Naive B cell (primary cell): Measurements from ENCODE around the gene AGL. TPM values are rescaled to one million over a fixed set of nuclear protein-coding genes. Genes with fewer than 3 reads are reported as not detected.

Experiments
- ATAC-seq, 2 donors: fragments of 150-1000 bp; cut with Tn5 transposase; 2 replicates each; pipeline ENCODE4 v1.10.0; 2021; ENCODE audit warnings: low read depth in 2 of 2, mild to moderate bottlenecking in 2 of 2, moderate library complexity in 2 of 2
- DNase-seq: peaks from one replicate; pipeline ENCODE4 v3.0.0; 2022
- H3K27ac Mint-ChIP-seq, 6 donors: one replicate each; pipeline ENCODE4 v1.8.0; 2020 to 2022; ENCODE audit warnings: mild to moderate bottlenecking in 6 of 6, mixed read lengths in 6 of 6, moderate library complexity in 5 of 6, inconsistent platforms in 2 of 6
- H3K27me3 Mint-ChIP-seq, 3 donors: one replicate each; pipeline ENCODE4 v1.8.0; 2021 to 2022; ENCODE audit warnings: mixed read lengths in 3 of 3, mild to moderate bottlenecking in 1 of 3
- H3K36me3 Mint-ChIP-seq, 2 donors: one replicate each; pipeline ENCODE4 v1.8.0; 2020 to 2022; ENCODE audit warnings: mixed read lengths in 2 of 2, inconsistent platforms in 1 of 2, mild to moderate bottlenecking in 1 of 2
- H3K4me1 Mint-ChIP-seq, 3 donors: one replicate each; pipeline ENCODE4 v1.8.0; 2020 to 2022; ENCODE audit warnings: mixed read lengths in 3 of 3, inconsistent platforms in 1 of 3, mild to moderate bottlenecking in 1 of 3, moderate library complexity in 1 of 3
- H3K4me3 Mint-ChIP-seq, 8 donors: one replicate each; pipeline ENCODE4 v1.8.0; 2020 to 2022; ENCODE audit warnings: mild to moderate bottlenecking in 8 of 8, mixed read lengths in 8 of 8, moderate library complexity in 8 of 8, inconsistent platforms in 2 of 8
- H3K9me3 Mint-ChIP-seq, 7 donors: one replicate each; pipeline ENCODE4 v1.8.0; 2020 to 2022; ENCODE audit warnings: mixed read lengths in 7 of 7, mild to moderate bottlenecking in 5 of 7, inconsistent platforms in 2 of 7, moderate library complexity in 1 of 7
- polyA plus RNA-seq, 6 donors: library from polyadenylated mRNA; unstranded; fragments of 300-500 nt; fragmentation: Illumina TruSeq; gene quantifications; one replicate each; pipeline ENCODE4 v1.2.3, GENCODE V29; 2021; ENCODE audit warnings: low read depth in 6 of 6

The AGL gene
- polyA plus RNA-seq = 10 to 100 TPM in 3 of 6 donors, 1 to 10 TPM in 3; 6.9 to 12.7 (median 9.7) TPM

GRCh38 chr1:99849744-99850458, at the start of gene AGL:
AGL (plus strand) TSS chr1:99850361; CDS start chr1:99851043, 682 bp downstream.
- H3K4me3 Mint-ChIP-seq = peak within 1 kb of the TSS; percentile 92 to 99 (median 97)
- peaks cover 27 to 34% (median 27%) of the 10 kb centered on the region in 3 donors for H3K4me1 Mint-ChIP-seq
- DNase-seq = peak; percentile 86
- peak within 1 kb of the TSS; percentile 65 to 95 (median 93) for H3K27ac Mint-ChIP-seq
- peak; percentile 96 for ATAC-seq
- H3K9me3 Mint-ChIP-seq = no peaks in the 10 kb centered on the region
- no peaks in the 10 kb centered on the region for H3K27me3 Mint-ChIP-seq
- peaks cover 0 to 9% of the 10 kb centered on the region in 2 donors for H3K36me3 Mint-ChIP-seq

GRCh38 chr1:99801584-99801983, 48.6 kb upstream of the AGL start:
- H3K27ac Mint-ChIP-seq = no peak overlapping the region
- no peaks in the 10 kb centered on the region for H3K36me3 Mint-ChIP-seq
- H3K4me3 Mint-ChIP-seq = no peak overlapping the region
- no peaks in the 10 kb centered on the region for H3K9me3 Mint-ChIP-seq
- H3K27me3 Mint-ChIP-seq = peaks cover 8 to 16% (median 14%) of the 10 kb centered on the region in 3 donors
- DNase-seq (no peak), ATAC-seq (no peak)
- no peaks in the 10 kb centered on the region for H3K4me1 Mint-ChIP-seq

GRCh38 chr1:99806882-99807281, 43.3 kb upstream of the AGL start:
- Mint-ChIP-seq H3K4me1 (peaks cover 0 to 3% (median 0%) of the 10 kb centered on the region in 3 donors), H3K27me3 (peaks cover 0 to 16% (median 5%) of the 10 kb centered on the region in 3 donors), H3K9me3 (no peaks in the 10 kb centered on the region), H3K27ac (no peak overlapping the region), H3K4me3 (no peak overlapping the region), H3K36me3 (no peaks in the 10 kb centered on the region)
- no peak for ATAC-seq
- no peak for DNase-seq

- ATAC-seq (peak; percentile 63 to 76), DNase-seq (peak; percentile 47)
- Mint-ChIP-seq H3K4me3 (no peak overlapping the region), H3K36me3 (no peaks in the 10 kb centered on the region), H3K9me3 (no peaks in the 10 kb centered on the region), H3K27ac (no peak overlapping the region), H3K27me3 (peaks cover 8 to 16% (median 14%) of the 10 kb centered on the region in 3 donors), H3K4me1 (peaks cover 0 to 3% (median 0%) of the 10 kb centered on the region in 3 donors)
Measured at GRCh38 chr1:99808391-99809115, 41.6 kb upstream of the AGL start.

GRCh38 chr1:99811075-99811474, 39.1 kb upstream of the AGL start:
- ATAC-seq (no peak), DNase-seq (no peak)
- no peak overlapping the region for H3K27ac Mint-ChIP-seq
- H3K4me3 Mint-ChIP-seq = no peak overlapping the region
- H3K27me3 Mint-ChIP-seq = peaks cover 8 to 27% (median 25%) of the 10 kb centered on the region in 3 donors
- no peaks in the 10 kb centered on the region for H3K36me3 Mint-ChIP-seq
- H3K9me3 Mint-ChIP-seq = no peaks in the 10 kb centered on the region
- H3K4me1 Mint-ChIP-seq = peaks cover 0 to 3% (median 0%) of the 10 kb centered on the region in 3 donors

GRCh38 chr1:99811747-99812146, 38.4 kb upstream of the AGL start:
- ATAC-seq = no peak
- Mint-ChIP-seq H3K36me3 (no peaks in the 10 kb centered on the region), H3K4me3 (no peak overlapping the region), H3K27me3 (peaks cover 12 to 30% (median 25%) of the 10 kb centered on the region in 3 donors), H3K27ac (no peak overlapping the region), H3K9me3 (no peaks in the 10 kb centered on the region), H3K4me1 (peaks cover 0 to 3% (median 0%) of the 10 kb centered on the region in 3 donors)
- DNase-seq = no peak

GRCh38 chr1:99814373-99814900, 35.7 kb upstream of the AGL start:
- Mint-ChIP-seq H3K27me3 (peaks cover 12 to 25% (median 20%) of the 10 kb centered on the region in 3 donors), H3K4me3 (no peak overlapping the region), H3K4me1 (no peaks in the 10 kb centered on the region), H3K27ac (peak overlapping the region in 1 of 6 donors; percentile 2), H3K9me3 (no peaks in the 10 kb centered on the region), H3K36me3 (no peaks in the 10 kb centered on the region)
- no peak for DNase-seq
- ATAC-seq = no peak

- ATAC-seq (no peak), DNase-seq (no peak)
- Mint-ChIP-seq H3K9me3 (no peaks in the 10 kb centered on the region), H3K27ac (no peak overlapping the region), H3K4me1 (peaks cover 0 to 7% (median 4%) of the 10 kb centered on the region in 3 donors), H3K36me3 (no peaks in the 10 kb centered on the region), H3K27me3 (peaks cover 12 to 25% (median 20%) of the 10 kb centered on the region in 3 donors), H3K4me3 (peak overlapping the region in 1 of 8 donors; percentile 16)
Measured at GRCh38 chr1:99816656-99817055, 33.5 kb upstream of the AGL start.

- no peak for ATAC-seq
- Mint-ChIP-seq H3K4me1 (peaks cover 5 to 14% (median 9%) of the 10 kb centered on the region in 3 donors), H3K4me3 (no peak overlapping the region), H3K27me3 (peaks cover 6 to 14% (median 12%) of the 10 kb centered on the region in 3 donors), H3K27ac (no peak overlapping the region), H3K36me3 (no peaks in the 10 kb centered on the region), H3K9me3 (peaks cover 0 to 2% (median 0%) of the 10 kb centered on the region in 7 donors)
- no peak for DNase-seq
Measured at GRCh38 chr1:99818063-99818699, 32.0 kb upstream of the AGL start.

- H3K9me3 Mint-ChIP-seq = peaks cover 0 to 5% (median 2%) of the 10 kb centered on the region in 7 donors
- H3K4me3 Mint-ChIP-seq = no peak overlapping the region
- H3K27ac Mint-ChIP-seq = peak overlapping the region in 2 of 6 donors; percentile 58 to 76
- ATAC-seq (peak in 1 of 2 donors; percentile 36), DNase-seq (no peak)
- peaks cover 5 to 14% (median 9%) of the 10 kb centered on the region in 3 donors for H3K4me1 Mint-ChIP-seq
- no peaks in the 10 kb centered on the region for H3K36me3 Mint-ChIP-seq
- H3K27me3 Mint-ChIP-seq = peaks cover 0 to 10% (median 4%) of the 10 kb centered on the region in 3 donors
Measured at GRCh38 chr1:99820546-99820945, 29.6 kb upstream of the AGL start.

- H3K36me3 Mint-ChIP-seq = no peaks in the 10 kb centered on the region
- peaks cover 0 to 5% (median 2%) of the 10 kb centered on the region in 7 donors for H3K9me3 Mint-ChIP-seq
- H3K4me1 Mint-ChIP-seq = peaks cover 5 to 14% (median 9%) of the 10 kb centered on the region in 3 donors
- peaks cover 5 to 9% (median 8%) of the 10 kb centered on the region in 3 donors for H3K27me3 Mint-ChIP-seq
- H3K27ac Mint-ChIP-seq = no peak overlapping the region
- DNase-seq (no peak), ATAC-seq (no peak)
- no peak overlapping the region for H3K4me3 Mint-ChIP-seq
Measured at GRCh38 chr1:99825098-99825497, 25.1 kb upstream of the AGL start.

- Mint-ChIP-seq H3K27me3 (peaks cover 5 to 9% (median 8%) of the 10 kb centered on the region in 3 donors), H3K4me1 (peaks cover 5 to 10% (median 6%) of the 10 kb centered on the region in 3 donors), H3K9me3 (peaks cover 0 to 5% (median 2%) of the 10 kb centered on the region in 7 donors), H3K36me3 (no peaks in the 10 kb centered on the region), H3K4me3 (no peak overlapping the region), H3K27ac (no peak overlapping the region)
- ATAC-seq (no peak), DNase-seq (no peak)
Measured at GRCh38 chr1:99825702-99826101, 24.5 kb upstream of the AGL start.

GRCh38 chr1:99827970-99828369, 22.2 kb upstream of the AGL start:
- Mint-ChIP-seq H3K4me3 (no peak overlapping the region), H3K27me3 (peaks cover 5 to 9% (median 8%) of the 10 kb centered on the region in 3 donors), H3K27ac (no peak overlapping the region), H3K36me3 (no peaks in the 10 kb centered on the region), H3K9me3 (peaks cover 0 to 11% (median 0%) of the 10 kb centered on the region in 7 donors), H3K4me1 (no peaks in the 10 kb centered on the region)
- DNase-seq = no peak
- ATAC-seq = no peak
